Measurements from ENCODE around the gene CCNB2. TPM values are rescaled to one million over a fixed set of nuclear protein-coding genes. Genes with fewer than 3 reads are reported as not detected.

The CCNB2 gene
- total RNA-seq, 6 experiments from 2014 or later: 0.13 to 2.5 (median 1.6) TPM

DNA sequence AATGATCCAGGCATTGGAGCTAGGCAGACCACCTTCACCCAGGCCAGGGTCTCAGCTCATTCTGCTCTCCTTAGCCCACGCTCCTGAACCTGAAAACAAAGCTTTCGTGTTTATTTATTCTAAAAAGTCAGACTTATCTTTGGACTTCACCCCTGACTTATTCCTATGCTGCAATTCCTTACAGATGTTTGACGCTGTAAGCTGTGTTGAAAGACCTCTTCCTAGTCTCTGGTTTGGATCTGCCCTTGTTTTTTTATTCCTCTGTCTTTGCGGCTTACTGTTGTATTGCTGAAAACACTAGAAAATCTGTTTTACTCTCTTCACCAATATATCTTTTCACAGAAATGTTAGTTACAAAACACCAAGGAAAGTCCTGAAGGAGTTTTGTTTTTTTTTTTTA lies 61.2 kb downstream of the CCNB2 start:
- no peak overlapping the region for H3K4me3 ChIP-seq
- H3K27me3 ChIP-seq: no peaks in the 10 kb centered on the region
- ATAC-seq: peak in 1 of 4 donors; percentile 37
- intact Hi-C loops (cut with DNase I): no loop called here
- peaks cover 0 to 4% (median 0%) of the 10 kb centered on the region in 4 donors for H3K4me1 ChIP-seq
- WGBS (ENCODE audit: insufficient coverage, low coverage, low lambda C conversion rate, missing lambda C conversion rate): 36% methylated on average over 4 of the region's 4 CpGs
- TF ChIP-seq POLR2A (IDR thresholded peaks at IDR 0.05): no peak
- TF ChIP-seq, protein P1, sequence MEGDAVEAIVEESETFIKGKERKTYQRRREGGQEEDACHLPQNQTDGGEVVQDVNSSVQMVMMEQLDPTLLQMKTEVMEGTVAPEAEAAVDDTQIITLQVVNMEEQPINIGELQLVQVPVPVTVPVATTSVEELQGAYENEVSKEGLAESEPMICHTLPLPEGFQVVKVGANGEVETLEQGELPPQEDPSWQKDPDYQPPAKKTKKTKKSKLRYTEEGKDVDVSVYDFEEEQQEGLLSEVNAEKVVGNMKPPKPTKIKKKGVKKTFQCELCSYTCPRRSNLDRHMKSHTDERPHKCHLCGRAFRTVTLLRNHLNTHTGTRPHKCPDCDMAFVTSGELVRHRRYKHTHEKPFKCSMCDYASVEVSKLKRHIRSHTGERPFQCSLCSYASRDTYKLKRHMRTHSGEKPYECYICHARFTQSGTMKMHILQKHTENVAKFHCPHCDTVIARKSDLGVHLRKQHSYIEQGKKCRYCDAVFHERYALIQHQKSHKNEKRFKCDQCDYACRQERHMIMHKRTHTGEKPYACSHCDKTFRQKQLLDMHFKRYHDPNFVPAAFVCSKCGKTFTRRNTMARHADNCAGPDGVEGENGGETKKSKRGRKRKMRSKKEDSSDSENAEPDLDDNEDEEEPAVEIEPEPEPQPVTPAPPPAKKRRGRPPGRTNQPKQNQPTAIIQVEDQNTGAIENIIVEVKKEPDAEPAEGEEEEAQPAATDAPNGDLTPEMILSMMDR (IDR thresholded peaks at IDR 0.05): no peak
- H3K9me3 ChIP-seq: no peaks in the 10 kb centered on the region
- peaks cover 0 to 10% (median 4%) of the 10 kb centered on the region in 4 donors for H3K36me3 ChIP-seq
- no peak overlapping the region for H3K27ac ChIP-seq
- no peak for DNase-seq

DNA sequence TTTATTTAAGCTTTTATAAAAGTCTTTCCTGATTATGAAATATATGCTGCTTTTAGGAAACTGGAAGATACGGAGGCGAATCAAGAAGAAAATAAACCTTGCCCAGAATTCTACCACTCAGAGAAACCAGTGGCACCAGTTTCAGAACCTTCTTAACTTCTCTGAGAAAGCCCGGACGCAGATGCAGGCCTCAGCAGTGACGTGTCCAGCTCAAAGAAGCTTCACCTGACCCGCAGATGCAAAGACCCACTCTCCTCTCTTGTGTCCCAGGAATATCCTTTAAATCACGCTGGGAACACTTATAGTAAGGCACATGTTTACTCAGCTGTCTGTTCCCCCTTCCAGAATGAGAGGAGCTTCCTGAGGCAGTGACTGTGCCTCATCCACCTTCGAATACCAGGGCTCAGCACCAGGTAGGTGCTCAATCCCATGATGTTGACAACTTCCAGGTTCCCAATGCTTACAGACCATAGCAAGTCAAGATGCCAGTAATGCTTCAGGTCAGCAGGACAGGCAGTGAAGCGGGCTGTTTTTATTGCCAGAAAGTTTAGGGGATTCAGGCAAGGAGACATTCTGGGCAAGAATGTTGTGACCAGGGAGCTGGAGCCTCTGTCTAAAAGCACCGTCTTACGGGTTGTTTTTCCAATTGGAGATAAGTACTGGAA lies 61.8 kb downstream of the CCNB2 start:
- TF ChIP-seq, protein P1 (IDR thresholded peaks at IDR 0.05): no peak
- TF ChIP-seq POLR2A (IDR thresholded peaks at IDR 0.05): no peak
- H3K4me3 ChIP-seq: no peak overlapping the region
- peaks cover 0 to 14% (median 5%) of the 10 kb centered on the region in 4 donors for H3K36me3 ChIP-seq
- H3K27ac ChIP-seq: no peak overlapping the region
- intact Hi-C loops (cut with DNase I): no loop called here
- peaks cover 0 to 4% (median 0%) of the 10 kb centered on the region in 4 donors for H3K4me1 ChIP-seq
- ATAC-seq (no peak), DNase-seq (no peak)
- H3K27me3 ChIP-seq: no peaks in the 10 kb centered on the region
- 80% methylated on average over 10 of the region's 11 CpGs for WGBS (ENCODE audit: insufficient coverage, low coverage, low lambda C conversion rate, missing lambda C conversion rate)
- no peaks in the 10 kb centered on the region for H3K9me3 ChIP-seq

DNA sequence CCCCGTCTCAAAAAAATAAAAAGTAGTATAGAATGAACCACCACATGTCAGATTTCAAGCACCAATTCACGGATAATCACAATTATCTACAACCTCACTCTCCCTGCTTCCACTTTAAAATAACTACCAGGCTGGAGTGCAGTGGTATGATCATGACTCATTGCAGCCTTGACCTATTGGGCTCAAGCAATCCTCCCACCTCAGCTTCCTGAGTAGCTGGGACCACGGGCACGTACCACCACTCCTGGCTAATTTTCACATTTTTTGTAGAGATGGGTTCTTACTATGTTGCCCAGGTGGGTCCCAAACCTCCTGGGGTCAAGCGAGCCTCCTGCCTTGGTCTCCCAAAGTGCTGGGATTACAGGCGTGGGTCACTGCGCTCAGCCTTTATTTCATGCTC lies 63.6 kb downstream of the CCNB2 start:
- peaks cover 0 to 4% (median 0%) of the 10 kb centered on the region in 4 donors for H3K4me1 ChIP-seq
- intact Hi-C loops (cut with DNase I): no loop called here
- peak in 1 of 4 donors; percentile 36 for ATAC-seq
- no peak overlapping the region for H3K4me3 ChIP-seq
- no peak overlapping the region for H3K27ac ChIP-seq
- H3K9me3 ChIP-seq: no peaks in the 10 kb centered on the region
- H3K36me3 ChIP-seq: peaks cover 0 to 17% (median 8%) of the 10 kb centered on the region in 4 donors
- WGBS (ENCODE audit: insufficient coverage, low coverage, low lambda C conversion rate, missing lambda C conversion rate): 86% methylated on average over 6 of the region's 7 CpGs
- TF ChIP-seq POLR2A (IDR thresholded peaks at IDR 0.05): no peak
- TF ChIP-seq, protein P1 (IDR thresholded peaks at IDR 0.05): no peak
- H3K27me3 ChIP-seq: no peaks in the 10 kb centered on the region
- DNase-seq: no peak

DNA sequence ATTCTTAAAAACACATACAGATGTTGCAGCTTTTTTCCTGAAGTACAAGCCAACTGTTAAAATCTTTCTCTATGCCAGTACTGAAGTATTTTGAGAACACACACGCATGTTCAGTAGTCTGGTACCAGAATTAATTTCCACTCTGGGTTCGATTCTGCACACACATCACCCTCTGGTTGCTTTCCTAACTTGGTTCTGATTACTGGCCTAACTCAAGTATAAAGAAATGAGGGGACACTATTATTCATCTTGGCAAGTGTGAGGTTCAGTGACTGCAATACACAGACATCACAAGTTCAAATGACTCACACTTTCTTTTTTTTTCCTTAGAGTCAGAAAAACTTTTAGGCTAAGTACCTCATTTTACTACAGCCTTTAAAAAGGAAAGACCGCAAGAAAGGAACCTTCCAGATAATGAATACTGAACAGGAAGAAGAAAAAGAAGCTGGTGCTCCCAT lies 64.3 kb downstream of the CCNB2 start:
- peak in 1 of 4 donors; percentile 51 for ATAC-seq
- intact Hi-C loops (cut with DNase I): no loop called here
- no peak for DNase-seq
- 73% methylated on average over 2 of the region's 3 CpGs for WGBS (ENCODE audit: insufficient coverage, low coverage, low lambda C conversion rate, missing lambda C conversion rate)
- H3K4me3 ChIP-seq: no peak overlapping the region
- no peaks in the 10 kb centered on the region for H3K27me3 ChIP-seq
- peaks cover 0 to 17% (median 6%) of the 10 kb centered on the region in 4 donors for H3K36me3 ChIP-seq
- H3K27ac ChIP-seq: peak overlapping the region in 1 of 3 donors; percentile 50
- H3K4me1 ChIP-seq: peaks cover 0 to 4% (median 0%) of the 10 kb centered on the region in 4 donors
- no peaks in the 10 kb centered on the region for H3K9me3 ChIP-seq
- no peak for TF ChIP-seq POLR2A (IDR thresholded peaks at IDR 0.05)
- TF ChIP-seq, protein P1 (IDR thresholded peaks at IDR 0.05): no peak

Measured in right lobe of liver (tissue), 6 donors.